Fibroblast of upper back skin (primary cell): ENCODE measurements around the gene FARP1.
A peak's percentile ranks its signal among the peaks of the same experiment; 100 is the strongest.

Experiments used
- DNase-seq: peaks from one replicate; pipeline ENCODE4 v3.0.0-alpha.2; 2013

The FARP1 gene

DNA sequence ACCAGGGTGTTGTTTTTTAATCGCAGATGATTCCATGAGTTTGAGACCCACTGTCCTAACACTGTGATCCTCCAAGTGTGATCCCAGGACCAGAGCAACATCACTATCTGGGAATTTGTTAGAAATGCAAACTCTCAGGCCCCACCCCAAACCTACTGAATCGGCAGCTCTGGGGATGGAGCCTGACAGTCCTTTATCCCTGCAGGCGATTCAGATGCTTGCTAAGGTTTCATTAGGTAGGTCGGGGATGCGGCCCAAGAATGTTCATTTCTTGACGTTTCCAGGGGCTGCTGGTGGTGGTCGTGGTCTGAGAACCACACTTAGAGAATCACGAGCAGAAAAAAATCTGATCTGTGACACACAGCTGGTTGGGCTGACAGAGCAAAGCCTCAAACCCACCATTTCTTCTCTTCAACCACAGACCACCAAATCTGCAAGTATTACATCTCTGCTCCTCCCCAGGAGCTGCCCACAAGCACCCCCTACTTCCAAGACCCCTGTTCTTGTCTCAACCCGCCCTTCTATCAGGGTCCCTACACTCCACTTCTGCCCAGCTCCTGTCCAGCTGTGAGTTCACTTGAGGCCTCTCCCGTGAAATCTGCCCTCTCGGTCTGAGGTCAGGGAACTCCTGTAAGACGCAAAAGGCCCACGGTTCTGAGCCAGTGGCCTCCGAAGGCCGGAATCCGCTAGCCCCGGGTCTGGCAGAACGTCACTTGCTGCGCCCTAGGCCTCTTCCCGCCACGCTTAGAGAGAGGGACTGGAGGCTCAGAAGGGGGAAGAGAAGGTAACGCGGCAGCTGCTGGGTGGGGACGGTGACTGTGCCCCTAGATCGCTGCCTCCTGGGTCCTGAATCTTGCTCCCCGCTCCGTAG is 1.1 kb upstream of the FARP1 start:
- DNase-seq = no peak

DNA sequence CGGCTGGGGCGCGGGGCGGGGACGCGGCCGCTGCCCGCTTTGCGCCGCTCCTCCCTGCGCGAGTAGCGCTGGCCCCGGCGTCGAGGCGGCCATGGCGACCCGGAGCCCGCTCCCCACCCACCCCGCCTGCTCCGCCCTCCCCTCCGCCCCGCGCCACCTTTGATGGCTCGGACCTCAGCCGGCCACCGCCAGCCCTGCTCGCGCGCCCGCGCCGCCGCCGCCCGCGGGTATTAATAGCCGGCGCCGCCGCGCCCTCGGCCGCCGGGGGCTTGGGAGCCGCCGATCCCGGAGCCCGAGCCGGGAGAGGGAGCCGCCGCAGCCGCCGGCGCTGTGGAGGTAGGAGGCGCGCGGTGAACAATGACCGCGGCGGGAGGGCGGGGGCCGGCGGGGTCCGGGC is 261 bp downstream of the FARP1 start:
- no peak for DNase-seq

DNA sequence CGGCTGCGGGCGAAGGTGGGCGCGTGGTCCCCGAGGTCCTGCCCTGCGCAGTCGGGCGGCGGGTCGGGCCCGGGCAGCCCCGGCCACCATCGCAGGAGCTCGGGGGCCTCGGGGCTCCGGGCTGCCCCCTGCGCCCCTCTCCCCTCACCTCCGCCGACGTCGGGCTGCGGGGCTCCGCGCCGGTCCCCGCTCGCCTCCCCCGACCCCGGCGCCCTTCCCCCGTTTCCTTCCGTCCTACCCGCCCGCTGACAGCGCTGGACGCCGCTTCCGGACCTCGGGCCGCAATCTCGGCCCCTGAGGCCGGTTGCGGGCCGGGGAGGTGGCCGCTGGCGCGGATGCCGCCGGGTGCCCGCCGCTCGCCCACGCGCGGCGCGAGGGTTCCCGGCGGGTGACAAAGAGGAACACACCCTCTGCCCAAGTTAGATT is 720 bp downstream of the FARP1 start:
- no peak for DNase-seq

DNA sequence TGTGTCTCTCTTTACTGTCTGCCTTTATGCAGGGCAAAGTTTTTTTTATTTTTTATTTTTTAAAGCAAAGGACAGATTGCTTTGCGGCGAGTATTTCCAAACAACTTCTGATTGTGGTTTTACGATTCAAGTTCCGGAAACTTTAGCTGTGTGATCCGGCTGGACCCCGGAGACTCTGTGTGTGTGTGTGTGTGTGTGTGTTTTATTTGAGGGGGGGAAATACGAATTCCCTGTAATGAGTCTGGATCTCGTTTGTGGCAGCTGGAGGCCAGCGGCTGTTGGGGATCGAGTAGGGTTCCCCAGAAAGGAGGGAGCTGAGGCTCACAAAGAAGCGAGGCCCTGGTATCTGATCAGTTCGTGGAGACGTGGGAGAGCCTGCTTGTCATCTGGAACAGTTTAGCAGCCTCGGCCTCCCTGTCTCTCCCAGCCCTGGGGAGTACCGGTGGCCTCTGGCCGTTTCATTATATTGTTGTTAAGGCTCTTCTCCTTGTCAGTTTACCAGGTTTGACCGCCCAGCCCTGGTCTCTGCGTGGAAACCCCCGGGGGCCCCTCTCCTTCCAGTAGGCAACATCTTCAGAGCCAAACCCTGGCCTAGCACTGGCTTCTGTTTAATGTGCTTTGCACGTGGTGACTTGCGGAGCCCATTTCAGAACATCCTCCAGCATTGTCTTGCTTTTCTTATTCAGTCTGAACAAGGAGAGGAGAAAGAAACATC is 1.3 kb downstream of the FARP1 start:
- DNase-seq = peak; percentile 53

DNA sequence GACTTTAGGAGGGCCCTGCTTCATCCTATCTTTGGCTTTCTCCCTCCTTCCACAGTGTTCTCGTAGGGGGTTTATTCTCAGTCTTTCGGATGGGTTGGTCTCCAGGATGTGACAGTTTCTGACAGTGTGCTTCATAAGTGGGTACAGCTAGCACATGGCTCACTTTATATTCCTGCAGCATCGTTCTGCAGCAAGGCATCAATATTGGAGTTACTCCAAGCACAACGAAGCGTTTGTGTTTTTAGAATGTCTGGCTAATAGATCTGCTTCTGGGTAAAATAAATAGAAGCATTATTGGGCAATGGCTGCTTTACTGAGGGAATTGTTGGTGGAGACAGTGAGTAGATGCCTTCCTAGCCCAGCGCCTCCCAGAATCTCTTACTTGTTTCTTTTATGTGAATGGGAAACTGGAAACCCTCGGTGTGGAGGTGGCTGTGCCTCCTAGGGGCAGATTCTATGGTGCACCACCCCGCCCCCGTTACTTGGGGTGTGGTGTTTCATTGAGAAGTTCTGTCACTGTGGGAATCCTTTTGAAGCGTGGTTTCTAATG is 2.0 kb downstream of the FARP1 start:
- DNase-seq = peak; percentile 54

DNA sequence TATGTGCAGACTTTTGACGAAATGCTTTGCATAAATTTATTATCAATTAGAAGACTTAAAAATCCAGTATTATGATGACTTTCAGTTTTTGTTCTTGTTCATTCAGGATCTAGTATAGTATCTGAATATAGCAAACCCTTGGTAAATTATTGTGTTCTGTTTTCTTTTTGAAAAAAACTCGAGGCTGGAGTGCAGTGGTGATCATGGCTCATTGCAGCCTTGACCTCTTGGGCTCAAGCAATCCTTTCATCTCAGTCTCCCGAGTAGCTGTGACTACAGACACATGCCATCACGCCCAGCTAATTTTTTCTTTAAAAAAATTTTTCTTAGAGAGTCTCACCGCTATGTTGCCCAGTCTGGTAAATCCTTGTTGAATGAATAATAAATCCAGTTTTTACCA is 4.6 kb downstream of the FARP1 start:
- DNase-seq = no peak

DNA sequence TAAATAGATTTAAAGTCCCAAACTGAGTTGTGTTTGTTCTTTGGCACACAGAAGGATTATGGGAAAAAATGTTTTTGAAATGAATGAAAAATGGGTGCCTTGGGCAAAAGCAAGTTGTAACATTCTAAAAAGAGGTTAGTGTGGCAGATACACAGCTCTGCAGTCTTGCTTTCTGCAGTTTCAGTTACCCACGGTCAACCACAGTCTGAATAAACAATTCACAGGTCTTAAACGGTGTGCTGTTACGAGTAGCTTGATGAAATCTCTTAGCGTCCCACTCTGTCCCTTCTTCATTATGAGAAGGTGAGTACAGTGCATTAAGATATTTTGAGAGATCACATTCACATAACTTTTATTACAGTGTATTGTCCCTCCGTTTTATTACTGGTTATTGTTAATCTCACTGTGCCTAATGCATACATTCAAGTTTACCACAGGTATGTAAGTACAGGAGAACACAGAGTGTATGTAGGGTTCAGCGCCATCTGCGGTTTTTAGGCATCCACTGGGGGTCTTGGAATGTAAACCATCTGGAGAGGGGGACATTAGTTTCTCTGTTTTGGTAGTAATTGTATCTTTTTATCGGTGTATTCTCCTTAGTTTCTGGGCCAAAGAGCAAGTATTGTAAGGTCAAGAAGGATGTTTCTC is 8.1 kb downstream of the FARP1 start:
- DNase-seq = no peak

DNA sequence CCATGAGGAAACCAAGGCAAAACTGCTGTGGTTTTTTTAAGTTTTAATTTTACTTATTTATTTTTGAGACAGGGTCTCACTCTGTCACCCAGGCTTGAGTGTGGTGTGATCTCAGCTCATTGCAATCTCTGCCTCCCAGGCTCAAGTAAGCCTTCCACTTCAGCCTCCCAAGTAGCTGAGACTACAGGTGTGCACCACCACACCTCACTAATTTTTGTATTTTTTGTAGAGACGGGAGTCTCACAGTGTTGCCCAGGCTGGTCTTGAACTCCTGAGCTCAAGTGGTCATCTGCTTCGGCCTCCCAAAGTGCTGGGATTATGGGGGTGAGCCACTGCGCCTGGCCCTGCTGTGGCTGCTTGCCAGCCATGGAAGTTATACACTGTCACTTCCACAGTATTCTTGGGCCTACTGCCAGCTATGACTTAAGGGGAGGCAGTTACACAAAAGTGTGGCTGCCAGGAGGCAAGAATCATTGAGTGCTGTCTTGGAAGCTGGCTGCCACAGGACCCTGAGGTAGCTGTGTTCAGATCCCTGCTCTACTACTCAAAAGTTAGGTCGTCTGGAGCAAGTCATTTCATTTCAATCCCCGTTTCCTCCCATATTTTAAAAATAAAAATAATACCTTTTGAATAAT is 12.7 kb downstream of the FARP1 start:
- DNase-seq = peak; percentile 68

DNA sequence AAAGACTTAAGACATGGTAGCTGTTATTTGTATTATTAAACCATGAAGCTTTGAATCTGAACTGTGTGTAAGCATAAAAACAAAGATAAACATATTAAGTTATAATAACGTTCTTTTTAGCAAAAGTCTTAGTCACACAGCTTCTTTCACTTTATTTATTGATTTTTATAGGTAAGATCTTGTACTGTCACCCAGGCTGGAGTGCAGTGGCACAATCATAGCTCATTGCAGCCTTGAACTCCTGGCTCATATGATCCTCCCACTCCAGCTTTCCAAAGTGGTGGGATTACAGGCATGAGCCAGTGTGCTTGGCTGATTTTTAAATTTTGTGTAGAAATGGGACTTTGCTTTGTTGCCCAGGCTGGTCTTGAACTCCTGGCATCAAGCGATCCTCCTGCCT is 13.4 kb downstream of the FARP1 start:
- DNase-seq = no peak

DNA sequence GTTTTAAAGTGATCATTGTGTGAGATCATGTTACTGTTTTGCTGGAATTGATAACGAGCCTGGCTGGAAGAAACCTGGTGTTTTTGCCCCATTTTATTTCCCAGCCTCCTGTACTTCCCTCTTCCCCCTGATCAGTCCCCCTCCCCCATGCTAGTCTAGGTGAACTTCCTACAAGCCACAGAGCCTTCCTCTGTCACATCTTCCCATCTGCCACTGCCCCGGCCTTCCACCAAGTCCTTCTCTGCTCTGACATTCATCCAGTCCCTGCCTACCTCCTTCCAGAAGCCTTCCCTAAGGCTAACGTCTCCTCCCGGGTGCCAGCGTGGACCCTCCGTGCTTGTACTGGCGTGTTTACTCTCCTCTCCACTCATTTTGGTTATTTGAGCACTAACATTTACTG is 14.3 kb downstream of the FARP1 start:
- no peak for DNase-seq

DNA sequence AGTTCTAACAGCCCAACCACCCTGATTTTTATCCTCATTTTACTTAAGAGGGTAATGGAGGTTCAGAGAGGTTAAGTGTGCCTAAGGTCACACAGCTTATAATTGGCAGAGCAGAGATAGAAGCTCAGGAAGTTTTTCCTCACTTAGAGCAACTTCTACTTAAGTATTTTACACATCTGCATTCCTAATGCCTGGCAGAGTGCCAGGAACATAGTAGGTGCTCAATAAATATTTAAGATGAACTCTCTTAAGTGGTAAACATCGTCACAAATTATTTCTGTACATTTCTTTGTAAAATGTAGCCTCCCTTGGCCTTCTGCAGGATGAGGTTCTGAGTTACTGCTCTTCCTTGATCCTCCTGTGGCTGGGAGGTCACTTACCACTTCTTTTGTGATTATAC is 14.7 kb downstream of the FARP1 start:
- DNase-seq = no peak

DNA sequence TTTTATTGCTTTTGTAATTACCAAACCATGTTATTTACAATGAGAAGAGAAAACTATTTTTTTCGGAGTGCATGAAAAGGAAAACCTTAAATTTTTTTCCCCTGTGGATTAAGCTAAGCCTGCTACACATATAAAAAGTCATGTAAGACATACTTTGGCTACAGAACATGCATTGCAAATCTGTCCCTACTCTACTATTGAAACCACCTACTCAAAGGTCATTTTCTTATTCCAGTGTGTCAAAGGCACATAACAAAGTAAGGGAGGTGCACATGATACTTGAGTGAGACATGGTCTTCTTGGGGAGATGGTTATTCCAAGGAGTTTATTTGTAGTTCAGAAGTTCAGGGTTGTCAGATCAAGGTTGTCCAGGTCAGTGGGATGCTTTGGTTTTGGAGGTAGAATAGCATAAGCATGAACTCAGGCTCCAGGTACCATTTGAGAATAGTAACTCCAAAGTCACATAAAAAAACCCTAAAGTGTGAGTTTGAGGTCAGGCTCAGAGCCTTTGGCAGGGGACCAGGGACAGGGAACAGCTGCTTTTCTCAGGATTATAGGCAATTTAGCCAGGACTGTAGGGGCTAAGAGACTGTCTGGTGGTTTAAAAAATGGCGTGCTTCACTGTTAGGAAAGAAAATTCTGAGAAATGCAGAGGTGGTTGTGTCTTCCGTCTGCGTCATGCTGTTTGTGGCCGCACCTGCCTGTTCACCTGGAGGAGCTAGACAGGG is 15.4 kb downstream of the FARP1 start:
- no peak for DNase-seq

DNA sequence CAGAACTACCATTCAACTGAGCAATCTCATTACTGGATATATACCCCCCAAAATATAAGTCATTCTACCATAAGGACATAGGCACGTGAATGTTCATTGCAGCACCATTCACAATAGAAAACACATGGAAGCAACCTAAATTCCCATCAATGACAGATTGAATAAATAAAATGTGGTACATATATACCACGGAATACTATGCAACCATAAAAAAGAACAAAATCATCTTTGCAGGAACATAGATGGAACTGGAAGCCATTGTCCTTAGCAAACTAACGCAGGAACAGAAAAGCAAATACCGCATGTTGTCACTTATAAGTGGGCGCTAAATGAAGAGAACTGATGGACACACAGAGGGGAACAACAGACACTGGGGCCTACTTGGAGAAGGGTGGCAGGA is 20.0 kb downstream of the FARP1 start:
- DNase-seq = no peak

DNA sequence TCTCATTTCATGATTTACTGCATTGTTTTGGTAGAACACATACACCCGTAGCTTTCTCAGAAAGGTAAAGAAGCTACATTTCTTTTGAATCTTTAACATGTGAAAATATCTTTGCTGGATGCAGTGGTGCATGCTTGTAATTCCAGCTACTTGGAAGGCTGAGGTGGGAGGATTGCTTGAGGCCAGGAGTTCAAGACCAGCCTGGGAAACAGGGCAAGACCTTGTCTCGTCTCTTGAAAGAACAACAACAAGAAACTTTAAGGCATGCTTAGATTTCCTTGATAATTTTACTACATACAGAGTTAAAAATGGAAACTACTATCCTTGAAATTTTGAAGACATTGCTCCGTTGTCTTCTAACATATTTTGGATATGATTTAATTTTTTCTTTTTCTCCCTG is 26.4 kb downstream of the FARP1 start:
- no peak for DNase-seq

DNA sequence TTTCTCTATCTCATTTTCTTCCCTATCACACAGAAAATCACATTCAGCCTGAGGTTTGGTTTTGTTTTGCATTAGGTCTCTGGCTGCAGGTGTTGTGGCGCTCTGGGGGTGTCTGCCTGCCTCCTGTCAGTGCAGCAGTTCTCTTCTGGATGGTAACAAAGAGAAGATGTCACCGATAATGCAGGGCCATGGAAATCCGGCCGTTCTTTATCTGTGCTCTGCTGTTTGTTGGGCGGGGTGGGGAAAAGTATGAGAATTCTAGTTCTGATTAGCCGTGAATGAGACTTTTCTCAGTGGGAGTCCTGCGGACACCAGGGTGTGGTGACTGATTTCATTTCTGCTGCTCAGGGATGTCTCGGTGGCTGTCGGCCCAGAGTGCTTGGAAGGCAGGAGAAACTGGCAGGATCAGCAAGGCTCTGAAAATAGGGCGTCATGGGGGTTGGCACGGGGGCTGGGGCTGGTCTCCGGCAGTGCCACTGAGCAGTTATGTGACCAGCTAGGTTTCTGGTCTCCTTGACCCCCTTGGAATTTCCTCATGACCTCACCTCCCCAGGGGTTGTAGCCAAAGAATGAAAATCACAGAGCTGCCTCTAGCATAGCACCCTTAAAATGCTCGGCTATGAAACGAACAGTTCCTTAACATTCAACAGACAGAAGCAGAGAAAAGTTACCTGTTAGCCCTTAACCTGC is 29.2 kb downstream of the FARP1 start:
- peak; percentile 47 for DNase-seq

DNA sequence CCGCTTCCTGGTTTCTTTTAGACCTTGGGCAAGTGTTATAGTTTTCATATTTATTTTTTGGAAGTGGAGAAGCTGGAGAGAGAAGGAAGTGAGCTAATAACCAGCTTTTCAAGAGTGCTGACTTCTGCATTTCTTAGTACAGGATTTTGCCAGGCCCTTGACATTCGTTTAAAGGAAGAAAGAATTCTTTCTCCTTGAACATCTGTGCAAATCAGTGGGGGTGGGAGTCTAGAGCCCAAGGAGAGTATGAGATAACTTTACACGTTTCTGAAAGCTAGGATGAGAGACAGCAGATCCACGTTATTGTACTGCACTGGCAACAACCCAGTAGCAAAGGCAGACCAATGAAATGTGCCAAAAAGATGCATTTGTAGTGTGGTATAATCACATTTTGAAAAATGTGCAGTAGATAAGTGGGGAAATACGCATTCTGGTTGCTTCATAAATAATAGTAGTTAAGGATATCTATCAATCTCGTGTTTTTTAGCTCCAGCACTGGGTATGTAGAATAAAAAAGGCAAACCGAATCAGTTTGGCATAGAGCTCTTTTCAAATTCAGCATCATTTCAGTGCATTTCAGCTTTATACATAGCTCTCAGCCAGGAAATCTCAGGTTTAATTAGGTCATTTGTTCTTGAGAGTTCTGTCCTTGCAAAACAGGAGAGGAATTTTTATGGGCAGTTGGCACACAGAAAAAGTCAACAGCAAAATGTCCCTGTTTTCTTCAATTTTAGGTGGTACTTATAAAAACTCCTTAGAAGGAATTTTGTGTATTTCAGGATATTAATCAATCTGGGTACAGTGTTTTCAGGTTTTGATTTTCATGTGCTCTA is 29.9 kb downstream of the FARP1 start:
- peak; percentile 51 for DNase-seq

DNA sequence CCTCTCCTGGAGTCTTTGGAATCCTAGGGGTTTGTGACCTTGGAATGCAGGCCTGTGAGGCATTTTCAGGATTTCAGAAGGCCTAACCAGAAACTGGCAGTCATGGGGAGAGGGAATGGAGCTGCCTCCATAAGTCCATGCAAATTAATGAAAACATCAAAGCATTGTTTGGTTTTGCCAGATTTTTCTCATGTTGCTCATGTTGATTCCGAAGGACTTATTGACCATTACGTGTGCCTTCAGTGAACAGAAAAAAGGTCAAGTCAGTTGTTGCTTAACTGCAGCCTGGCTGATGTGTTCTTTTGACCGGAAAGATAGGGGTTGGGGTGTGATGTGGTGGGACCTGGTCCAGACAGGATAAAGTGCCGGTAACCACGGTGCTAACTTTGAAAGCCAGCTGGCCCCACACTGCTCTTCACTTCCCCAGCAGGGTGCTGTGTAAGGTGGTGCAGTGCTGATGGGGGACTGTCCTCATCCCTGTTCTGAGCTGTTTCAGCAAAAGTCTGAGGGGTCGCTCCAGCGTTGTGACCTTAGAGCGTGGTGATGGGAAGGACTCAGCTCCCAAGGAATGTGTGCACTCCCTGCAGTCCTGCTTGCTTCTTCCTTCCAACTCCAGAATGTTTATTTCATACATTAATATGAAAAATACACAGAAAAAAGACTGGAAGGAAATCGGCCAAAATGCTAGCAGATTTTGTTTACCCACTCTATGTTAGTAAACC is 30.7 kb downstream of the FARP1 start:
- peak; percentile 94 for DNase-seq

DNA sequence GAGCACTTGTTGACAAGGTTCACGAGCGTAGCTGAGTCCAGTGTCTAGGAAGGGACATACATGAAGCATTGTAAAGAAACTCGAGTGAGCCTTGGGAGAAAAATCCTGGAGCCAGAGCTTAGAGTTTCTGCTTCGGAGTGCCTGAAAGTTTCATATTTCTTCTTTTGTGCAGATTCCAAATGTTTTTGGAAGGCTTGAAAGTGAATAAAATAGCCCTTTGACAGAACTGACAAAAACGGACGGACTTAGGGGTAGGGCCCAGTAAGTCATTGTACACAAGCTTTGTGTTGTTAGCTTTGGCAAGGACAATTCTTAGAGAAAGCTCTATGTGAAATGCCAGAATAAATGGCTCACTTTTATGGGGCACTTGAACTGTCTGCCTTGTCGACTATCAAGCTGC is 31.4 kb downstream of the FARP1 start:
- DNase-seq = no peak

DNA sequence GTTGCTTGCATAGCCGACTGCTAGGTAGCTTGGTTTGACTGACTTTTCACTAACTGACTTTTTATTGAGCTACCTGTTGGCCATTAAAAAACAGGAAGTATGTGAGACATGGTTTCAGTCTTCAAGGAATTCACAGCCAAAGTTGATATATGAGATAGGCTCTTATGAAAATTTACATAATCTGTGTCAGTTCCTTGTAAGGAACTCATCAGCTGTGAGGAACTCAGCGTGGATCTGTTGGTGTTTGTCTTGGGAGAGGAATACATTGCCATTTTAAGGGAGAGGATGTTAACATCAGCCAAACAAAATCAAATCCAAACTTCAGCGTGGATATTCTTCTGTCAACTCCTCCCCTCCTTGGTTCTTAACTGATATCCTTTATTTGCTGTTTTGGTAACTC is 32.1 kb downstream of the FARP1 start:
- peak; percentile 35 for DNase-seq

DNA sequence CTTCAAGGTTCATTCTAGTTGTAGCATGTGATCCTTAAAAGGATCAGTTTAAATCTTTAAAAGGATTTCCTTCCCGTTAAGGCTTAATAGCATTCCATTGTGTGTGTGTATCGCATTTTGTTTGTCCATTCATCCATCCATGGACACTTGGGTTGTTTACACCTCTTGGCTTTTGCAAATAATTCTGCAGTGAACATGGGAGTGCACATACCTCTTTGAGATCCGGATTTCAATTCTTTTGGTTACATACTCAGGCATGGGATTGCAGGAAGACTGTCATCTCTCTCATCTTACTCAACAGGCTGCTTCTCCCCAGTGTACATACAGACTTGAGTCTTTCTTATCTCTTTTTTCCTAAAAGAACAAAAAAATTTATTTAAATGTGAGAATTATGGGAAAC is 32.9 kb downstream of the FARP1 start:
- no peak for DNase-seq
